ENCODE data around the gene KATNBL1.

KATNBL1 gene, protein sequence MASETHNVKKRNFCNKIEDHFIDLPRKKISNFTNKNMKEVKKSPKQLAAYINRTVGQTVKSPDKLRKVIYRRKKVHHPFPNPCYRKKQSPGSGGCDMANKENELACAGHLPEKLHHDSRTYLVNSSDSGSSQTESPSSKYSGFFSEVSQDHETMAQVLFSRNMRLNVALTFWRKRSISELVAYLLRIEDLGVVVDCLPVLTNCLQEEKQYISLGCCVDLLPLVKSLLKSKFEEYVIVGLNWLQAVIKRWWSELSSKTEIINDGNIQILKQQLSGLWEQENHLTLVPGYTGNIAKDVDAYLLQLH

DNA sequence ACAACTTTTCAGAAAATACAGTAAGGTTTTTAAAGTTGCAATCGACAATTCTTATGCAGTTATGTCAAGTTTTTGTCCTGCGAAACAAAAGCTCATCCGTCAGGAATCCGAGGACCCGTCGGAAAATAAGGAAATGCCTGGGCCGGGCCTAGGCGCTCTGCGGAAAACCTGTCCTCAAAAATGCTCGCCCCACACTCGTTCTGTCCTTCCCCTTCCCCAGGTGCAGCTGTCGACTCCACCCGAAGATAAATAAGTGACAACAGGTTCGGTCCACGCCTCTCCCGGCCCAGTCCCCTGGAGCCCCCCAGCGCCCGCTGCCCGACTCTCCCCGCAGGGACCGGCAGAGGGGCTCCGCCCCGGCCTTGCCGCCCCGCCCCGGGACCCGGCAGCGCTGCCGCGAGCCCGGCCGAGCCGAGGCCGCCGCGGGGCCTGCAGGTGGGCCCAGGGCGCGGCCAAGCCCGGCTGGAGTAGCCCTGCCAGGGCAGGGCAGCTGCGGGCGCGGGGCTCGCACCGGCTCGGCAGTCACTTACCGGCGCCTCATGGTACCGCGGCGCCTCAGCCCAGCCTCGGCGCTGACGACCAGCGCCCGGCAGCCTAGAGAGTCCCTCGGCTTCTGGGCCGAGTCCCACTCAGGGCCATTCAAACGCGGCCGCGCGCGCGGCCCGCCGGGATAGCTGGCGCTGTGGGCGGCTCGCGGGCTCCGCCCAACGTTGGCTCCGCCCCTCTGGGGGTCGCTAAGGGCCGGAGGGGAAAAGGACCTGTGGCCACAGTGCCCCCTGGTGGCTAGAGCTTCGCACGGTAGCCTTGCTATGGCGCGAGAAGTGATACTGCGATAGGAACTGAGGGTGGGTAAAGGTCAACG, at the start of gene KATNBL1:
Gene KATNBL1, minus strand, starts transcription at position 676 of the 862 bp plus-strand sequence. CDS start 46,420 bp downstream, outside the sequence.
- DNase-seq: peak; percentile 49

DNA sequence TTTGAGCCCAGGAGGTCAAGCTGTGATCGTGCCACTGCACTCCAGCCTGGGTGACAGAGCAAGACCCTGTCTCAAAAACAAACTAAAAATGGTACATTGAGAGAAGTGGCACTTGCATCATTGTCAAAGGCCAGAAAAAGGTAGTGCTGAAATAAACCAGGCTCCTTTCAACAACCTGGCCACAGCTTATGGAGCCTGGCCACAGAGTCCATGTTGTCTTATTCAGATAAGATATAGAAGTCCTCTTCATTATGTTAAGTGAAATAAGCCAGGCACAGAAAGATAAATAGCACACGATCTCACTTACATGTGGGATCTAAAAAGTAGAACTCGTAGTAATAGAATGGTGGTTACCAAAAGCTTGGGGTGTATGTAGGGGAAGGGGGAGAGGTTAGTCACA, 49.7 kb upstream of the KATNBL1 start:
- no peak for DNase-seq

DNA sequence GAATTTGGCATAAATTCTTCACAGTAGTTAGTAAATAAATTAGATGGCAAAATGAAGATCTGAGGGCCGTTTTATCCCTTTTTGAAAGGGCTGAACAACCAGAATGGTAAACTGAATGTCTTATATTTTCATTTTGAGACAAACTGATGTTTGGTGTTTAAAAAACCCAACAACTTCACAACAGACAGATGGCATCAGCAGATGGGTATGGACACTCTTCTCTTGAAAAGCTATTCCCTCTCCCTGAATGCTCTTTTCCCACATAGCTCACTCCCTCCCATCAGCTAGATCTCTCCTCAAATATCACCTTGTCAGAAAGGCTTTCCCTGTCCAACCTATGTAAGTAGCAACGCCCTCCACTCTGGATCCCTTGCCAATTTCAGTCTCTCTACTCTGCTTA, 48.3 kb upstream of the KATNBL1 start:
- no peak for DNase-seq

DNA sequence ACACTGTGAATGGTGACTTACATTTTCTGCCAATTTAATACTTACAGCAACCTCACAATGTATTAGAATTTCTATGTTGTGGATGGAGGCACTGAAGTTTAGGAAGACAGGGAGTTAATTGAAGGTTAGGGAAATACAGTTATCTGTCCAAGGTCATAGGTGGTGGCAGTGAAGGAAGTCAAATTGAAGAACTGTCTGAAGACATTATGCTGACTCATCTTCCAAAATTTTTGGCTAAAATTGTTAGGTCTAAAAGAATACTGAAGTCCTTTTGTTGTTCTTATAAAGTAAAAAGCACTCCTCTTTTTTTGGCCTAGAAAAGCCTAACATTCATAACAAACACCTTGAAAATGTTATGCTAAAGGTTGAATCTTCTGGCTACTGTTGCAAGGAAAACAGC, 42.6 kb upstream of the KATNBL1 start:
- DNase-seq: no peak

DNA sequence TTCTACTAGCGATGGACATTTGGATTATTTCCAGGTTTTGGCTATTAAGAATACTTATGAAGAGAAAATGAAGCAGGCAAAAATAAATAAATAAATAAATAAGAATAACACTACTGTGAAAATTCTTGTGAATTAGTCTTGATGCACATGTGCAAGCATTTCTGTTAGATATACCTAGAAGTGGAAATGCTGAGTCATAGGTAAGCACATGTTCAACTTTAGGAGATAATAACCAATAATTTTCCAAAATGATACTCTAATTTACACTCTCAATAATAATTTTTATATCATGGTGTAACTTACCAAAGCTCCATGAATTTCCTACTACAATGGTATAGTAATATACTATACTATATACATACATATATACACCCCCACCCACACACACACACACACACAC, 38.3 kb upstream of the KATNBL1 start:
- no peak for DNase-seq

DNA sequence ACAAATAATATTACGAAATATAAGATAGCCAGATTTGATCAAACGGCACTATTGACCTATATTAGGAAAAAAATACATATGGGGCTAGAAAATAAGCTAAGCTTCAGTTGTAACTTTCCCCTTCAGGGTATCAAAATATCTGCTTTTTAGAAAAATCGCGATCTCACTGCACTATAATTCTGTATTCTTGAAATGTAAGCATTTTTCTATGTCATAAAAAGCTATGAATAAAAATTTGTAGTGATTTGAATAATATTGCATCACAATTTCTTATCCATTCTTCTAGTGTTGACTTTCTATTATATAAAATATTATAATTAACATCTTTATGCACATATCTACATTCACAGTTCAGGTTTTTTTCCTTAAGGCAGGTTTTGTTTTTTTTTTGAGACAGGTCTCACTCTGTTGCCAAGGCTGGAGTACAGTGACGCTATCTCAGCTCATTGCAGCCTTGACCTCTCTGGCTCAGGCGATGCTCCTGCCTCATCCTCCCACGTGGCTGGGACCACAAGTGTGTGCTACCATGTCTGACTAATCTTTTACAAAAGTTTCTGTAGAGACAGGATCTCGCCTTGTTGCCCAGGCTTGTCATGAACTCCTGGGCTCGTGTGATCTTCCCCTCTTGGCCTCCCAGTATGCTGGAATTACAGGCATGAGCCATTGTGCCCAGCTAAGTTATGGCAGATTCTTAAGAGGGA, 36.5 kb upstream of the KATNBL1 start:
- no peak for DNase-seq

DNA sequence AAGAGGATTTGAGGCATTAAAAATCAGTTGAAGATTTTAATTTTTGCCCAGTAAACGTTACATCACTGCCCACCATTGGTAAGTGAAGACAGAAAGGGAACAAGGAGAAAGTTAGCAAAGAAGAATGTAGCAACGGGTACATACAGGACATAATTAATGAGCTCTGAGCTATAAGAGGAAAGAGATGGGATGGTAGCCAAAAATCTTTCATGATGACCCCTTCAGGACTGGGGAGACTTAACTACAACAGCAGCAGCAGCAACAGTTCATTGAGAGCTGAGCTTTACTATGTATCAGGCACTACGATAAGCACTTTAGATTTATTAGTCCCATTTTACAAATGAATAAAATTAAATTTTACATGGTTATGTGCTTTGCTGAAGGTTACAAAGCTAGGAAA, 33.3 kb upstream of the KATNBL1 start:
- no peak for DNase-seq

DNA sequence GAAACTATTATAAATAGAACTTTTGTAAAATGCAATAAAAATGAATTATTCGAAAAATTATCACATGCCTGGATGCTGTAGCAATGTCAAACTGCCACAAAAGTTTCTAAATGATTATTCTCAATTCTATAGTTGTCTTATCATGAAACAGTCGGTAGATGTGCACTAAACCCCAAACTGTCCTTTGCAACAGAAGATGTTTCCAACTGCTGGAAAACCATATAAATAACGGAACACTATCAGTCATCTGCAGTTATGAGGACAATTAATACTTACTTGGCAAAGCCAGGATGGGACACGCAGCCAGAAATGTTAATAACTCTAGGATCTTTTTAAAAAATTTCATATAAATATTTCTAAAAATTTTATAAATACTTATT, 32.4 kb upstream of the KATNBL1 start:
- DNase-seq: no peak

DNA sequence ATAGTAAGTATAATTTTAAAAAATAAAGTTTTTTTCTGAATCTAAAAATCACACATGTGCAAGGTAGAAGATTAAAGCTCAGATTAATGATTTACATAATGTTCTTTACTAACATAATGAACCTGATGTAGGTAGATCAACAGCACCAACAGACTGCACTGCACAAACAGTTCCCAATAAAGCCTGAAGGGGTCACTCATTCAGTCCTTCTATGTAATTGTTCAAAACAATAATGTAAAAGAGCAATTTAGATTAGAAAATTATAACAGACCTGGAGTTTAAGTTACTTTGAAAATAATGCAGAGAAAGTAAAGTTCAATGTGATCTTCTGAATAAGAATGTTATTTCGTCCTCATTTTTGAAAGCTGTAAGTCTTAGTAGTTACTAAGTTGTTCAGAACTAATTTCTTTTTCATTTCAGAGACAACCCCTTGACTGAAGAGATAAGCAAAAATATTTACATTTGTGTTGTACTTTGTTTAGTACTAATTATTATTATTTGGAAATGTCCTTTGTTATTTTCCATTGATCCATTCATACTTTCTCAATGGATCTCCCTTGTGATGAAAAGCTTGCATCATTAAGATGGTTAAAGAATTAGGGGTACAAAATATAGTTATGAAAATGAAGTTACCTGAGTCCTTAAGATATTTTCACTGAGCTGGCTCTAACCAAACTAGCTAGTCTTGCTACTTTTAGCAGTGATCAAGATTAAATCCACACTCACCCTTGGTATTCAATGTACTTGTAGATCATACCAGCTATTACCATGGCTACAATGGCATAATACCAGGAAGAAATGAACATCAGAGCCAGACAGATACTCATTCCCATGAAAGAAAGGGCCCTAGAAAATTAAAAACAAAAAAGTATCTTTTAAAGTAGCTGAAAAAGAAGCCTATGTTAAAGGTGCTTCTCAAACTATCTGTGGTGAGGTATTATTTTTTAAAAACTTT, 31.8 kb upstream of the KATNBL1 start:
- no peak for DNase-seq

DNA sequence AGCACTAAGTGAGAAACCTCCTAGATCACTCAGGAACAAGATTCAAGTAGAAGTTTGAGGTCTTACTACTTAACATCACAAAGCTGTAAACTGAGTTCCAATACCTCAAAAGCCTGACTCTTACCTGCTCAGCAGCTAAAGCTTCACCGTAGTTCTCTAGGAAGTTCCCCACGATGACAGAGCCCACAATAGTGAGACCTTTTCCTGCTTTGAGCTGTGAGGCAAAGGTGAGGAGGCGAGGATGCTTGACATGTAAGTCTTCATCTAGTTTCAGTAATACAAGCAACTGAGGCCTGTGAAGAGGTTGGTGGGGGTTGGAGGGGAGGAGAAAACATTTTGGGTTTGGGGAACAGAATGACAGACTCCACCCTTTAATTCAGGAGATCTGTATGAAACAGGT, 30.6 kb upstream of the KATNBL1 start:
- DNase-seq: no peak

DNA sequence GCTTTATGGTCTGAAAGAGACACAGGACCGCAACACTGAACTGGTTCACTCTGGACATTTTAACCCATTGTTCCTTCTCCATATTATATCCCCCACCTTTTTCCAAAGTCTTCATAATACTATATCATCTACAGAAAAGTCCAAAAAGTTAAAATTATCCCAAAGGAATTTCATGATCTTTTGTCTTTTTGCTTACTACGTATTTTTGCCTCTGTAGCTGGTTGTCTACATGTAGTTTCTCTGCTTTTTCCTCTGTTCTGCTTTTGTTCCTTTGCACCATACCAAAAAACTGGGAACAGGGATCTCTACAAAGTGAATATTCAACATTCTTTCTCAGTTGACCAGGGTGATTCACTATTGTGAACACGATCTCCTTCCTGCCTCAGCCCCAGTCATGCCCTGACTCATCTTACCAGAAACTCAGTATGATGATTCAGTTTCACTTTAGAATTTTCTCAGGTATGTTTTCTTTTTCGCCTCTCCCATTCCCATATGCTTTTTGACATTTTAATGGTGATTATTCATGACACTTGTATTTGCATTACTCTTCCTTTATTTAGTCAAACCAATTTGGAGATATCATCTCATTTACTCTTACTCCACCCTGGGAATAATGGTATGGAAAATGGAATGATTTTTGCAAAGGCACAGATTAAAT, 29.4 kb upstream of the KATNBL1 start:
- DNase-seq: no peak

DNA sequence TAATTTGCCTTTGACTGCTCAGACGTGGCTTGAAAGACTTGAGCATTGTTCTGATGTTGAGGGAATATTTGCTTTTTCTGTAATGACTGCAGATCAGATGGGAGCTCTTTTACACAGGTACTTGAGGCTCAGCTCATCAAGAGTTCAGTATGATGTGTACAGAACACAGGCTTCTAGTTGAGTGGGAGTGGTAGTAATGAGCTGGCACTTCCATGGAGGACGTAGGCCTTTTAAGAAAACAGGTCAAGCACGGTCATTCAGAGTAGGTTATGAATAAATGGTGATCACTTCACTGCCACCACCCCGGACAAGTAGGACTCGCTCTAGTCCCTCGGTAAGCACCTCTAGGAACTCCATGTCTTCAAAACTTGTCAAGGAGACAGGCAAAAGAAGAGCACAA, 23.7 kb upstream of the KATNBL1 start:
- no peak for DNase-seq

DNA sequence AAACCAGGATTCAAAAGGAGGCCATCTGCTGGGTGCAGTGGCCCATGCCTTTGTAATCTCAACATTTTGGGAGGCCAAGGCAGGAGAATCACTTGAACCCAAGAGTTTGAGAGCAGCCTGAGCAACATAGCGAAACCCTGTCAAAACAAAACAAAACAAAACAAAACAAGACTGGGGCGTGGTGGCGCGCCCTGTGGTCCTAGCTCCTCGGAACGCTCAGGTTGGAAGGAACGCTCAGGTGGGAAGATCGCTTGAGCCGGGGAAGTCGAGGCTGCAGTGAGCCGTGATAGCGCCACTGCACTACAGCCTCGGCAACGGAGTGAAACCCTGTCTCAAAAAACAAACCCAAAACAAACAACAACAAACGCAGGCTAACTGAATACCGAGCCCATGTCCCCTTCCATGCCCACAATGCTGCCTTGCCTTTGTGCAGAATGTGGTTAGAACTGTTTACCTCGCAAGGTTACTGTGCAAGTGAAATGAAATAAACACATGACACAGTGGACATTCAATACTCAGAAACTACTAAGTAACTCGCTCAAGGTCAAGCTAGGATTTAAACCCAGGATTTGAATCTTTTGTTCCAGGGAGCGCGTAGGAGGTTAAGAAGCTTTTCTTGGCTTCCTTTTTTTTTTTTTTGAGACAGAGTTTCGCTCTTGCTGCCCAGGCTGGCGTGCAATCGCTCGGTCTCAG, 14.2 kb upstream of the KATNBL1 start:
- DNase-seq: no peak

DNA sequence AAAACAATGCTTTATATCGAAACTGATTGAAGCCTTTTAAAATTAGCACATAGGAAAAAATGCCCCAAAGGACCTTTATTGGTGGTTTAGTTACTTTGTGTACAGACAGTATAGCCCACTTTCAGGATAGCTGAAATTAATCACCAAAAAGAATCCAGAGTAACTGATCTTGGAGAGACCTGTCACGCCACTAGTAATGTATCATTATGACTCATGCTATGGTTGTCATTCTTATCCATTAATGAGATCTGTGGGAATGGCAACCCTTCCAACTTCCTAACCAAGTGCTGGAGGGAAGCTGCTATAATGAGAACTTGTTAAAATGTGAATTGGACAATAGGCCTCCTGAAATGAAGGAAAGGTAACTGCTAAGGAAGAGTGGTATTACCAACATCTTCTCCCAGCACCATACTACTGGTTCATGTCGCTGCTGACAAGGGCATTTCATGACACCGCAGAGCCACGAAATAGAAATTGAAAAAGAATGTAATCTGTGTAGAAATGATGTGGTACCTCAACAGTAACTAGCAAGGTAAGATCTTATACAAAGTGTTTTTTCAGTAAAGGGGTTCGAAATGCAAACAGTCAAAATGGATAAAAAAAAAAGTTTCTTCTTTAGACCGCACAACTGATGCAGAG, 7.8 kb upstream of the KATNBL1 start:
- no peak for DNase-seq

DNA sequence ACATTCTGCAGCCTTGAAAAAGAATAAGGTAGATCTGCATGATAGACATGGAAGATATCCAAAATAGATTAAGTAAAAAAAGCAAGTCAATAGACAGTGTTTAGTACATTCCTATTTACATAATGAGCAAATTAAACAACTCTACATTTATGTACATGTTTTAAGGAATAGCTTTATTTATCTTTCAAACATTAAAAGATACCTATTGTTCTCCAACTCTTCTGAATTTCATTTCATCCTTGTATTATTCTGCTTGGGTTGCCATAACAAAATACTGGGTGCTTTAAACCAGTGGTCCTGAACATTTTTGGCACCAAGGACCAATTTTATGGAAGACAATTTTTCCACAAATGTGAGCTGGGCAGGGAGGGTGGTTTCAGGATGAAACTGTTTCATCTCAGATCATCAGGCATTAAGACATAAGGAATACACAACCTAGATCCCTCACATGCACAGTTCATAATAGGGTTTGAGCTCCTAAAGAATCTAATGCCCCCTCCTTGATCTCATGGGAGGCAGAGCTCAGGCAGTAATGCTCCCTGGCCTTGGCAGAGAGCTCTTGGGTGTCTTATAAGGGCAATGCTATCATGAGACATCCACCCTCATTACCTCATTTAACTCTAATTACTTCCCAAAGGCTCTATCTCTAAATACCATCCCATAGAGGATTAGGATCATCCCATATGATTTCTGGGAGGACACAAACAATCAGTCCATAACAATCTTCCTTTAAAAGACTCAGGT, 6.8 kb upstream of the KATNBL1 start:
- DNase-seq: no peak

DNA sequence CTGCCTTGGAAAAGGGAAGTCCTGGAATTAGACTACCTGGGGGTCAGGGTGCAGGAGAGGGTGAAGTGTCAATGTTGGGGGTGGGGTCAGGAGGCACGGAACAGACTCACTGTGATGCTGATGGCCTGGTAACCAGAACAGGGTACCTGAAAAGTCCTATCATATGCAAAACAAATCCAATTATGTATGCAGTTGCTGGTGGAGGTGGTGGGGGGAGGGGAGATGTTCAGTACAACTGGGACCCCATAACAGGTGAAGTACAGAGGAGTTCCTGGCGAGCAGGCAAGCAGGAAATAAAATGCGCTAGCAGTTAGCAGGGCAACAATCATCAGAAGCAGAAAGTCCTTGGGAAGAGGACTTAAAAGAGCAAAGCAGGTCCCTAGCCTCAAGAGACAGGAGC, 4.2 kb upstream of the KATNBL1 start:
- no peak for DNase-seq

DNA sequence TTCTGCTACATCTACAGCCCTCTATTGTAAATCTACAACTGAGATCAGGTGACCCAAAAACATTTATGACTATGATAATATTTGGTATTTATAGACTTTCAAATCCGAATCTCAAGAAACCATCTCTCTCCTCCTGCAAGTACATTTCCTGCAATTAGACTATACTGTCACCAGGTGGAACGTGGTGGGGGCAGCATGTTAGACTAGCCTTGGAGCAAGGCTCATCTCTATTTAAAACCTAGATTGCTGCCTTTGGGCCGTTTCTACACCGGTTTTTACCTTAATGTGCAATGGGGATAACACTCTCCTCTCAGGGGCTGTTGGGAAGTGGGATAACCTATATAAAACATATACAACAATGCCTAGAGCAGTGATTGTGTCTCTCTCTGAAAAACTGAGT, 3.8 kb upstream of the KATNBL1 start:
- no peak for DNase-seq

DNA sequence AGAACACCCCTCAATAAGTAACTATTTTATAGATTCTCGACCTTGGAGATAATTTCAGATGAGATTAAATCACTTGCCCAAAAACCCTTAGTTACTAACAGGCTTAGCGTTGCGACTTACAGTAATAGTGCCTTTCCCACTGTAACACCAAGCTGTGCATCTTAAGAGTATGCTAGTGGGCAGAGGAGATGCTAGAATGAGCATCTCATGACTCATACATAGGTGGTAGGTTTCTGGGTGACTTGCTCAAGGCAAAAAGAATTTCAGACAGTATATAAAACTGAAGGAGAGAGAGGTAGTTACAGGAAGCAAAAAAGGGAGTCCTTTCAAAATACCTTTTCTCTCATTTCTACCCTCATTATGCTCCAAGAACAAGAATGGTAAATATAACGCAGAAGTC, 3.9 kb downstream of the KATNBL1 start:
- DNase-seq: no peak

DNA sequence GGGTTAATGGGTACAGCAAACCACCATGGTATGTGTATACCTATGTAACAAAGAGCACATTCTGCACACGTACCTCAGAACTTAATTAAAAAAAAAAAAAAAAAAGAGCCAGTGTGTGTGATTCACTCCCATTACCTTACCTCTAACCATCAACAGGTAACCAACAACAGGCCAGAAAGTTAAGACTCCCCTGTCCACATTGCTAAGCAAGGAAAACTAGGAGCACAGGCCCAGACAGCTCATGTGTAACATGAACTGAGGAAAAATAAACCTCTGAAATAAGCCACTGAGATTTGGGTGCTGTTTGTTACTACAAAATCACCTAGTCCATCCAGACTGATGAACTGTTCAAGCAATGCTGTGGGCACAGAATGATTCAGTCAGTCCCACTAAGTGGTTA, 6.0 kb downstream of the KATNBL1 start:
- DNase-seq: no peak

DNA sequence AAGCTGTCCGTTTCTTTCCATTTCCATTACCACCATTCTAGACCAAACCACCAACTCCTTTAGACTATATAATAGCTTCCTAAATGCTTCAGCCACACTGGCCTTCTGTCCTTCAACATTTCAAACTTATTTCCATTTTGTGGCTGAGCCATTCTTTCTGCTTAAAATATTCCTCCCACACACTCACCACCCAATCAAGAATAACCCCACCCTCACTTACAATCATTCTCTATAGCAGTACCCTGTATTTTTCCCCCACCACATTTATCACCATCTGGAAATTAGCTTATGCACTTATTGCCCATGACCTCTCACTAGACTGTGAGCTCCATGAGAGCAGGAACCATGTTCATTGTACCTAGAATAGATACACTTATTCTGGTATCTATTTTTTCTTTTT, 6.6 kb downstream of the KATNBL1 start:
- no peak for DNase-seq
